ENCODE results near the gene SMC6. TPM values are rescaled to one million over a fixed set of nuclear protein-coding genes. Genes with fewer than 3 reads are reported as not detected.

Gene SMC6
- total and polyA plus RNA-seq, 4 donors, result 6.9 to 34.8 (median 10.6) TPM

DNA sequence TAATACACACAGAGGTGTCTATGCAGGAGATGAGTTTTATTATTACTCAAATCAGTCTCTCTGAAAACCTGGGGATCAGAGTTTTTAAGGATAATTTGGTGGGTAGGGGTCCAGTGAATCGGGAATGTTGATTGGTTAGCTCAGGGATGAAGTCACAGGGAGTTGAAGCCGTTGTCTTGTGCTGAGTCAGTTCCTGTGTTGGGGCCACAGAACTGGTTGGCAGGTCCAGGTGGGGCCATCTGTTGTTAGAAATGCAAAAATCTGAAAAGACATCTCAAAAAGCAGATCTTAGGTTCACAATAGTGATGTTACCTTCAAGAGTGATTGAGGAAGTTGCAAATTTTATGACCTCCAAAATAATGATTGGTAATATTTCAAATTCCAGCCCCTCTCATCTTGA is 126.2 kb downstream of the SMC6 start:
- 49 to 59% methylated on average over 2 of the region's 2 CpGs for WGBS, 2 donors
- no peak overlapping the region for H3K9ac ChIP-seq (ENCODE audit: insufficient read depth in 1 of 2, low read length in 2 of 2)
- TF ChIP-seq, protein P1, sequence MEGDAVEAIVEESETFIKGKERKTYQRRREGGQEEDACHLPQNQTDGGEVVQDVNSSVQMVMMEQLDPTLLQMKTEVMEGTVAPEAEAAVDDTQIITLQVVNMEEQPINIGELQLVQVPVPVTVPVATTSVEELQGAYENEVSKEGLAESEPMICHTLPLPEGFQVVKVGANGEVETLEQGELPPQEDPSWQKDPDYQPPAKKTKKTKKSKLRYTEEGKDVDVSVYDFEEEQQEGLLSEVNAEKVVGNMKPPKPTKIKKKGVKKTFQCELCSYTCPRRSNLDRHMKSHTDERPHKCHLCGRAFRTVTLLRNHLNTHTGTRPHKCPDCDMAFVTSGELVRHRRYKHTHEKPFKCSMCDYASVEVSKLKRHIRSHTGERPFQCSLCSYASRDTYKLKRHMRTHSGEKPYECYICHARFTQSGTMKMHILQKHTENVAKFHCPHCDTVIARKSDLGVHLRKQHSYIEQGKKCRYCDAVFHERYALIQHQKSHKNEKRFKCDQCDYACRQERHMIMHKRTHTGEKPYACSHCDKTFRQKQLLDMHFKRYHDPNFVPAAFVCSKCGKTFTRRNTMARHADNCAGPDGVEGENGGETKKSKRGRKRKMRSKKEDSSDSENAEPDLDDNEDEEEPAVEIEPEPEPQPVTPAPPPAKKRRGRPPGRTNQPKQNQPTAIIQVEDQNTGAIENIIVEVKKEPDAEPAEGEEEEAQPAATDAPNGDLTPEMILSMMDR (IDR thresholded peaks at IDR 0.05; ENCODE audit: control extremely low read depth, extremely low read depth), result no peak
- DNase-seq (no peak), ATAC-seq (ENCODE audit: insufficient read depth, low FRiP score) (no peak)
- H3K27ac ChIP-seq (ENCODE audit: low read depth in 1 of 2, low read length in 1 of 2), result no peak overlapping the region
- peaks cover 0 to 6% (median 2%) of the 10 kb centered on the region in 4 donors for H3K9me3 ChIP-seq (ENCODE audit: control insufficient read depth in 4 of 4, insufficient read depth in 3 of 4, low read length in 3 of 4)
- peaks cover 0 to 1% (median 0%) of the 10 kb centered on the region in 5 donors for H3K4me1 ChIP-seq (ENCODE audit: control insufficient read depth in 5 of 5, insufficient read depth in 5 of 5, low read length in 5 of 5)
- H3K4me3 ChIP-seq, result no peak overlapping the region
- no peaks in the 10 kb centered on the region for H3K36me3 ChIP-seq (ENCODE audit: control insufficient read depth in 4 of 4, insufficient read depth in 4 of 4, low read length in 4 of 4)
- no peaks in the 10 kb centered on the region for H3K27me3 ChIP-seq (ENCODE audit: control insufficient read depth in 3 of 3, insufficient read depth in 3 of 3, low read length in 2 of 3)

DNA sequence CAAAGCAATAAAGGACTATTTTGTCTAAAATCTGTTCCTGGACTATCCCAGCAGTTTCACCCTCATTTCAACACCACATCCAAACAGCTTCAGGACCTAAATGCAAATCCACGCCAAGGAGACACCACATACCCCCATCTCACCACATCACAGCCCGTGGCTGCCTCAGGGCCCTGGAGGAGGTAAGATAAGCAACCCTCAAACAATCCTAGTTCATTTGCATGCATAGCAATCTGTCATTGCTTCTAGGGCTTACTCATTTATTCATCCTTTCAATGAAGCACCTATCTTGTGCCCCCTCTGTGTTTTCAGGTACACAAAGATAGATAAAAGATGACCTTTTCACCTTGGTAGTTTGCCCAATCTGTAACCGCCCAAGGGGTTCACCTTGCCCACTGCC is 126.6 kb downstream of the SMC6 start:
- Histone ChIP-seq H3K4me3 (no peak overlapping the region), H3K9me3 (ENCODE audit: control insufficient read depth in 4 of 4, insufficient read depth in 3 of 4, low read length in 3 of 4) (peaks cover 0 to 6% (median 2%) of the 10 kb centered on the region in 4 donors), H3K27ac (ENCODE audit: low read depth in 1 of 2, low read length in 1 of 2) (no peak overlapping the region), H3K36me3 (ENCODE audit: control insufficient read depth in 4 of 4, insufficient read depth in 4 of 4, low read length in 4 of 4) (no peaks in the 10 kb centered on the region), H3K4me1 (ENCODE audit: control insufficient read depth in 5 of 5, insufficient read depth in 5 of 5, low read length in 5 of 5) (peaks cover 0 to 1% (median 0%) of the 10 kb centered on the region in 5 donors), H3K9ac (ENCODE audit: insufficient read depth in 1 of 2, low read length in 2 of 2) (no peak overlapping the region), H3K27me3 (ENCODE audit: control insufficient read depth in 3 of 3, insufficient read depth in 3 of 3, low read length in 2 of 3) (no peaks in the 10 kb centered on the region)
- TF ChIP-seq, protein P1 (IDR thresholded peaks at IDR 0.05; ENCODE audit: control extremely low read depth, extremely low read depth), result no peak
- 75 to 78% methylated on average over 3 of the region's 3 CpGs for WGBS, 2 donors
- DNase-seq (no peak), ATAC-seq (ENCODE audit: insufficient read depth, low FRiP score) (no peak)

DNA sequence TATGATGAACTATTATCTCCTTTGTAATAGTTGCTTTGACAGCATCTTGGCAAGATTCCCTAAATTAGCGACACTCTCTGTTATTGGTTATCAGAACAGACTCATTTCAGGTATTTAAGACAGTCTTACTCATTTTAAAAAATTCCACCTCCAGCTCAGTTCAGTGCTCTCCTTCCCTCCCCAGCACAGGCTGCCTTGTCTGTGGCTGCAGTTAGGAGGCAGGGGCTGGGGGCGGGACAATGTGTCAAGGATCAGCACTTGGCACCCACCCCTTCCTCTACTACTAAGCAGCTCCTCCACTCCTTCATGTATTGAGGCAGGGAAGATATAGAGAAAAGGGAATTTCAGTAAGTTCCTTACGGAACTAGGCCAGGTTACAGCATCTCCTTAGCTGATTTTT is 128.2 kb downstream of the SMC6 start:
- no peak overlapping the region for H3K9ac ChIP-seq (ENCODE audit: insufficient read depth in 1 of 2, low read length in 2 of 2)
- peaks cover 0 to 6% (median 2%) of the 10 kb centered on the region in 4 donors for H3K9me3 ChIP-seq (ENCODE audit: control insufficient read depth in 4 of 4, insufficient read depth in 3 of 4, low read length in 3 of 4)
- TF ChIP-seq, protein P1 (IDR thresholded peaks at IDR 0.05; ENCODE audit: control extremely low read depth, extremely low read depth), result no peak
- H3K4me1 ChIP-seq (ENCODE audit: control insufficient read depth in 5 of 5, insufficient read depth in 5 of 5, low read length in 5 of 5), result peaks cover 0 to 2% (median 0%) of the 10 kb centered on the region in 5 donors
- H3K27ac ChIP-seq (ENCODE audit: low read depth in 1 of 2, low read length in 1 of 2), result no peak overlapping the region
- no peaks in the 10 kb centered on the region for H3K36me3 ChIP-seq (ENCODE audit: control insufficient read depth in 4 of 4, insufficient read depth in 4 of 4, low read length in 4 of 4)
- DNase-seq (no peak), ATAC-seq (ENCODE audit: insufficient read depth, low FRiP score) (no peak)
- 88 to 89% methylated on average over 3 of the region's 3 CpGs for WGBS, 2 donors
- H3K4me3 ChIP-seq, result no peak overlapping the region
- H3K27me3 ChIP-seq (ENCODE audit: control insufficient read depth in 3 of 3, insufficient read depth in 3 of 3, low read length in 2 of 3), result no peaks in the 10 kb centered on the region

- DNase-seq (no peak), ATAC-seq (ENCODE audit: insufficient read depth, low FRiP score) (no peak)
- TF ChIP-seq, protein P1 (IDR thresholded peaks at IDR 0.05; ENCODE audit: control extremely low read depth, extremely low read depth), result no peak
- peaks cover 0 to 2% (median 0%) of the 10 kb centered on the region in 5 donors for H3K4me1 ChIP-seq (ENCODE audit: control insufficient read depth in 5 of 5, insufficient read depth in 5 of 5, low read length in 5 of 5)
- H3K9ac ChIP-seq (ENCODE audit: insufficient read depth in 1 of 2, low read length in 2 of 2), result no peak overlapping the region
- no peaks in the 10 kb centered on the region for H3K9me3 ChIP-seq (ENCODE audit: control insufficient read depth in 4 of 4, insufficient read depth in 3 of 4, low read length in 3 of 4)
- H3K27me3 ChIP-seq (ENCODE audit: control insufficient read depth in 3 of 3, insufficient read depth in 3 of 3, low read length in 2 of 3), result no peaks in the 10 kb centered on the region
- H3K36me3 ChIP-seq (ENCODE audit: control insufficient read depth in 4 of 4, insufficient read depth in 4 of 4, low read length in 4 of 4), result no peaks in the 10 kb centered on the region
- no peak overlapping the region for H3K27ac ChIP-seq (ENCODE audit: low read depth in 1 of 2, low read length in 1 of 2)
- no peak overlapping the region for H3K4me3 ChIP-seq
- WGBS, 2 donors, result 83 to 85% methylated on average over 2 of the region's 2 CpGs
These were observed 131.8 kb downstream of the SMC6 start for GRCh38 chr2:17621781-17622180.
